Measurements from ENCODE around the gene PARP8.

GRCh38 chr5:50875002-50875344 is 208.5 kb downstream of the PARP8 start:
- no peak for TF ChIP-seq EP300 (IDR thresholded peaks at IDR 0.05)
- no peak for TF ChIP-seq POLR2A (IDR thresholded peaks at IDR 0.05)

All from ovary (tissue), 1 donor.